GM18526 (cell line): ENCODE measurements around the gene SH3GL1.

Experiments
- POLR2A ChIP-seq: IDR thresholded peaks from 3 replicates; pipeline ENCODE4 v1.6.1; 2011; ENCODE audit not compliant: insufficient read length; ENCODE audit errors: extremely low read depth

Gene SH3GL1

DNA sequence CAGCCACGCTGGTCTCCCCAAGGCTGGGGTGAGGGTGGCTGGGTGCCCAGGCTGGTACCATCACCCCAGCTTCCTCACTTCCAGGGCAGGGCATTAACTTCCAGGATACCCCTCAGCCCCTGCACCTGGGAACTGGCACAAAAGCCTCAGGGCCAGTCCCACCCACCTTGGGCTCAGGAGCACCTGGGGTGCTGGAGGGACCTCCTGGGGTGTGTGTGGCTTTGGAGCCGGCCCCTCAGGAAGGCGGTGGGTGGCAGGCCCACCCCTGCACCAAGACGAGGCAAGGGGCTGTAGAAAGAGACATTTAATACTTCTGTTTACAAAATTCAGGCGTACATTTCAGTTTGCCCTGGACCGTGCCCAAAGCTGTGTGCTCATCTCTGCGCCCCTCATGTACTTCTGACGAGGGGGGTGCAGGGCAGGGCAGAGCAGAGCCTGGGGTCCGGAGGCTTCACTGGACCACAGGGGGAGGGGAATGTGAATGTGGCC is 40.2 kb downstream of the SH3GL1 start:
- no peak for TF ChIP-seq POLR2A

DNA sequence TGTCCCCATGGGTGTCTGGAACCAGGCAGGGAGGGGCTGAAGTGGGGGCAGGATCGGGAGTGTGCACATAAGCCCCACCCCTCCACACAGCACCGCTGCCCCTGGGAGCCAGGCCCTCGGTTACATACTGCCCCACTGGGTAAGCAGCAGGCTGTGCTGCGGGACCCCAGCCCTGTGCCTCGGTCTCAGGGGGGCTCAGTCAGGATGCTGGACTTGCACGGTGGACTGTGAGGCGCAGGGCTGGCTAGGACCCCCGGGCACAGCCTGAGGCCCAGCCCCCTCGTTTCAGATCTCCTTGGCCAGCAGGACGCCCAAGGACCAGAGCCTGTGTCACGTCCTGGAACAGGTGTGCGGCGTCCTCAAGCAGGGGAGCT is 40.7 kb downstream of the SH3GL1 start:
- no peak for TF ChIP-seq POLR2A

DNA sequence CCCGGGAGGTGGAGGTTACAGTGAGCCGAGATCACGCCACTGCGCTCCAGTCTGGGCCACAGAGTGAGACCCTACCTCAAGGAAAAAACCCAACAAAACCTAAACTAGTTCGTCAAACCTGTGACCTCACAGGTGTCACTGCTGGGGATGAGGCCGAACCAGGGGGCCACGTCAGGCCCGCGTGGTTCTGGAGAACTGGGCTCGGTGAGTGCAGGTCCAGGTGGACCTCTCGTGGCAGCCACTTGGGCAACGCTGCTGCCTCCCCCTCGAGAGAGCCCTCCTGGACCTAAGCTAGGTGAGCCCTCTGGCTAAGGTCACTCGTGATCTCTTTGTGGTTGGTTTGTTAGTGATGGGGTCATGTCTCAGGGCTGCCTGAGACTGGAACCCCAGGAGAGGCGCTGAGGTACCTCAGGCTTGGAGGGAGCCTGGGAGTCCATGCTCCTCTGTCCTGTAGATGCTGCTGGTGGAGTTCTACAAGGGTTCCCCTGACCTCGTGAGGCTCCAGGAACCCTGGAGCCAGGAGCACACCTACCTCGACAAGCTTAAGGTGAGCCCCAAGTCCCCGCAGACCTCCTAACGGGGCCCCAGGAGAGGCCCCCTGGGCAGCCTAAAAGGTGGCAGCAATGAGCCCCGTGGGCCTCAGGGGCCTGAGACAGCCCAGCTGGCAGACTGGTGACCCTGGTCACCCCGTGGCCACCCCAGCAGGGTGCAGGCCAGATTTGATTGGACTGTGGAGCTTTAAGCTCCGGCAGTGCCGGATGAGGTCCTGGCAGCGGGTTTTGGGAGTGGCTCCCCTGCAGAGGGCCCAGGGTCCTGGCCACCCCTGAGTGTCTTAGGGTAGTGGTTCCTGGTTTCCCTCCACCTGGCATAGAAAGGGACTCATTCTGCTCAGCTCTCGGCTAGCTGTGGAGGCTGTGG is 41.4 kb downstream of the SH3GL1 start:
- no peak for TF ChIP-seq POLR2A

DNA sequence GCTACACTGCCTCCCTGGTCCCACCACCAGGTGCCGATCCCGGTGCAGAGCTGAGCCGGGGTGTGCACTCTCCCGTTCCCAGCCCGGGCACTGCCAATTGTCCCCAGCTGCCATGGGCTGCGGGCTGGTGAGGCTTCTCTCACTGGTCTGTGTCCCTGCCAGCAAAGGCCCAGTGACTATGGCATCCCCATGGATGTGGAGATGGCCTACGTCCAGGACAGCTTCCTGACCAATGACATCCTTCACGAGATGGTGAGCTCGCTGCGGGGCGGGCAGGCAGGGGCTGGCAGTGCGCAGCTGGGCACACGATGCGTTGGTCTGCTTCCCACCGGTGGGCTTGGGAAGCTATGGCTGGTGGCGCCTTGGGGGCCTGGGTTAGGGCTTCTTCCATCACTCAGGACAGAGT is 42.4 kb downstream of the SH3GL1 start:
- no peak for TF ChIP-seq POLR2A

GRCh38 chr19:4357095-4357797 is 43.1 kb downstream of the SH3GL1 start:
- TF ChIP-seq POLR2A, result no peak

- TF ChIP-seq POLR2A, result no peak
Observed at GRCh38 chr19:4354897-4355296, 45.5 kb downstream of the SH3GL1 start.

- no peak for TF ChIP-seq POLR2A
Observed at GRCh38 chr19:4354282-4354681, 46.1 kb downstream of the SH3GL1 start.

DNA sequence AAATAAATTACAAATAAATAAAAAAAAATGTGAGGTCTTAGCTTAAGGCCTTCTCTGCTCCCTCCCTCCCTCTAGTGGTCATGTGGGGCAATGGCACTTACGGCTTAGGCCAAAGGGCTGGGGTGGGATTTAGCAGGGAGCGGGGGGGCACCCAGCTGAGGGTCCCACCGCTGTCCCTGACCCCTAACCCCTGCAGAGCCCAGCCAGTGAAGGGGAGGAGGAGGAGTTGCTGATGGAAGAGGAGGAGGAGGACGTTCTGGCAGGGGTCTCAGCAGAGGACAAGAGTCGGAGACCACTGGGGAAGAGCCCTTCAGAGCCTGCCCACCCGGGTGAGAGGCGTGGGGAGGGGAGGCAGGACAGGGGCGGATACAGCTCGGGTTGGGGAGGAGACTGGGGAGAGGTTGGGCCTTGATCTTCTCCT is 47.6 kb downstream of the SH3GL1 start:
- TF ChIP-seq POLR2A, result no peak

GRCh38 chr19:4350726-4351125 is 49.6 kb downstream of the SH3GL1 start:
- no peak for TF ChIP-seq POLR2A

- TF ChIP-seq POLR2A, result no peak
Observed at GRCh38 chr19:4350111-4350510, 50.2 kb downstream of the SH3GL1 start.

DNA sequence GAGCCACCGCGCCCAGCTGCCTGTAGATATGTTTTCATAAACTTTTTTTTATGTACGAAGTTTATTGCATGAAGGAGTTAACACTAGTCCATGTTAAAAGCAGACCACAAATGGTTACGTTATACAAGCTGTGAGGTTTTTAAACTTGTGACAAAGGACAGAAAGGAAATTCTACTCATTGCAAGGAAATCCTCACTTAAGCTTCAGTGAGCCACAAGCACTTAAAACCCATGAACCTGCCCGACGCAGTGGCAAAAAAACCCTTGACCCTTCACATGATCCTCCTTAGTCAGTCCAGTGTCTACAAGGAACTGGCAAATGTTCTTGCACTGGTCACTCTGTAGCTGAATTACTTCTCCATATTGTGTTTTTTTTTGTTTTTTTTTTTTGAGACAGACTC is 52.8 kb downstream of the SH3GL1 start:
- no peak for TF ChIP-seq POLR2A

GRCh38 chr19:4346020-4346383 is 54.3 kb downstream of the SH3GL1 start:
- no peak for TF ChIP-seq POLR2A

GRCh38 chr19:4345342-4346019 is 54.9 kb downstream of the SH3GL1 start:
- no peak for TF ChIP-seq POLR2A

GRCh38 chr19:4343370-4344307 is 56.7 kb downstream of the SH3GL1 start, which contains the start of gene MPND:
Gene MPND, plus strand, starts transcription at chr19:4343562. Its CDS starts 32 bp downstream, at chr19:4343594.
- peak; percentile 33 for TF ChIP-seq POLR2A
